ENCODE measurements around the gene VSTM1. TPM values are rescaled to one million over a fixed set of nuclear protein-coding genes. Genes with fewer than 3 reads are reported as not detected.

VSTM1 gene
- total RNA-seq, 1 experiment from 2014 or later, result not detected

DNA sequence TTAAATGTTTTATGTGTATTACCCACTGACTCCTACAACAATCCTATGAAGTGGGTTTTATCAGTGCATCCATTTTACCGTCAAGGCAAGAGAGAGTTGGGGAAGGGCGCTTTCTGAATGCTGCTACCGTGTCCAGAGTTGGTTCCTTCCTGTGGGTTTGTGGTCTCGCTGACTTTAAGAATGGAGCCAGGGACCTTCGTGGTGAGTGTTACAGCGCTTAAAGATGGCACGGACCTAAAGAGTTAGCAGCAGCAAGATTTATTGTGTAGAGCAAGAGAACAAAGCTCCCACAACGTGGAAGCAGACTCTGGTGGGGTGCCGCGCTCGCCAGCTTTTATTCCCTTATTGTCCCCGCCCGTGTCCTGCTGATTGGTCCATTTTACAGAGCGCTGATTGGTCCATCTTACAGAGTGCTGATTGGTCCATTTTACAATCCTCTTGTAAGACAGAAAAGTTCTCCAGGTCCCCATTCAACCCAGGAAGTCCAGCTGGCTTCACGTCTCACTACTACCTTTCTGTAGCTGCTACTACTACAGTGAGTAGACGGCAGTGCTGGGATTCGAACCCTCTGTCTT, 30.8 kb upstream of the VSTM1 start:
- no peak overlapping the region for H3K4me3 ChIP-seq (ENCODE audit: low read length)
- H4K20me1 ChIP-seq (ENCODE audit: insufficient read depth, low read depth, low read length), result no peaks in the 10 kb centered on the region
- no peaks in the 10 kb centered on the region for H3K27me3 ChIP-seq (ENCODE audit: low read length)
- H3K4me2 ChIP-seq (ENCODE audit: low read depth, low read length, poor library complexity, severe bottlenecking), result no peak overlapping the region
- H3K4me1 ChIP-seq (ENCODE audit: low read length), result no peaks in the 10 kb centered on the region
- H3K27ac ChIP-seq (ENCODE audit: low read length), result no peak overlapping the region
- H3K36me3 ChIP-seq (ENCODE audit: insufficient read depth, low read length), result no peaks in the 10 kb centered on the region
- no peaks in the 10 kb centered on the region for H3K9me3 ChIP-seq (ENCODE audit: low read length)
- H3K9ac ChIP-seq (ENCODE audit: low read length), result no peak overlapping the region
- no peak for DNase-seq
- H2AFZ ChIP-seq (ENCODE audit: low read length), result no peak overlapping the region
- no peaks in the 10 kb centered on the region for H3K79me2 ChIP-seq (ENCODE audit: low read length)
- H3K9me2 ChIP-seq (replicated peaks; ENCODE audit: insufficient read depth, low read length), result no peaks in the 10 kb centered on the region

DNA sequence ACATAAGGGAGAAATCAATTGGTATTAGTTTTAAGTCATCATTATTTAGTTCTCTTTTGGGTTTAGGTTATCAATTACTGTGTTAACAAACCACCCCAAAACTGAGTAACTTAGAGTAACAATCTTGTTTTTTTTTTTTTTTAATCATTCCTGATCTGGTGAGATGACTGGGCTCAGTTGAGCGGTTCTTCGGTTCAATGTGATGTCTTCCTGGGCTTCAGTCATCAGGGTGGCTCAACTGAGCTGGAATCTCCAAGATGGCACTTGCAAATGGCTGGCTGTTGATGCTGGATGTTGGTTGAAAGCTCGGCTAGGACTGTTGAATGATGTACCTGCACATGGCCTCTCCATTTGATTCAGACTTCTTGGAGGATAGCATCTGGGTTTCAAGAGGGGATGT, 20.7 kb upstream of the VSTM1 start:
- Histone ChIP-seq H3K4me1 (ENCODE audit: low read length) (no peaks in the 10 kb centered on the region), H3K79me2 (ENCODE audit: low read length) (no peaks in the 10 kb centered on the region), H4K20me1 (ENCODE audit: insufficient read depth, low read depth, low read length) (no peaks in the 10 kb centered on the region), H3K27ac (ENCODE audit: low read length) (no peak overlapping the region), H3K9me2 (replicated peaks; ENCODE audit: insufficient read depth, low read length) (no peaks in the 10 kb centered on the region), H3K36me3 (ENCODE audit: insufficient read depth, low read length) (no peaks in the 10 kb centered on the region), H3K4me3 (ENCODE audit: low read length) (no peak overlapping the region), H3K9ac (ENCODE audit: low read length) (no peak overlapping the region), H3K27me3 (ENCODE audit: low read length) (no peaks in the 10 kb centered on the region), H3K9me3 (ENCODE audit: low read length) (peaks cover 7% of the 10 kb centered on the region; the same call in 1 of the 2 replicates), H2AFZ (ENCODE audit: low read length) (no peak overlapping the region), H3K4me2 (ENCODE audit: low read depth, low read length, poor library complexity, severe bottlenecking) (no peak overlapping the region)
- no peak for DNase-seq

DNA sequence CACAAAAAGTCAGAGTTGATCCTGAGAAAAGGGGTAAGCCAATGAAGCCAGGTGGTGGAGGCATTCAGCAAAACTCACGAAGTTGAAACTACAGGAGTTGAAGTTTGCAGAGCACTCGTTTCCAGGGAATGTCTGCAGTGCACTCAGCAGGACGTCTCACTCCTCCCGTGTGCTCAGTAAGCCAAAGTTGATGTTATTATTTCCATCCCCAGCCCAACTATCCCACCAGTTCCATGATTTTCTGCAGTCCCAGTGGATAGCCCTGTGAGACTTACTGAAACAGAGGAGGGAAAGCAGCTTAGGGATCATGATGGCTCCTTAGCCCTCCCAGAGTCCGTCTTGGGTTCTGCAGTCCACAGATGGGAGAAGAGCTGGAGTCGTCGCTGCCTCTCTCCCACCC, 17.3 kb upstream of the VSTM1 start, which contains the start of gene TARM1:
TSS of gene TARM1 (minus strand) at position 334 of the 400 bp plus-strand sequence. CDS start at position 309, 25 bp downstream.
- Histone ChIP-seq H2AFZ (ENCODE audit: low read length) (no peak within 1 kb of the TSS), H3K9me2 (replicated peaks; ENCODE audit: insufficient read depth, low read length) (no peaks in the 10 kb centered on the region)

GRCh38 chr19:54077334-54077733, 13.6 kb upstream of the VSTM1 start:
- H3K27ac ChIP-seq (ENCODE audit: low read length), result no peak overlapping the region
- no peak overlapping the region for H3K4me2 ChIP-seq (ENCODE audit: low read depth, low read length, poor library complexity, severe bottlenecking)
- H3K9ac ChIP-seq (ENCODE audit: low read length), result no peak overlapping the region
- H2AFZ ChIP-seq (ENCODE audit: low read length), result no peak overlapping the region
- H3K4me3 ChIP-seq (ENCODE audit: low read length), result no peak overlapping the region
- H3K27me3 ChIP-seq (ENCODE audit: low read length), result no peaks in the 10 kb centered on the region
- no peak for DNase-seq
- H3K79me2 ChIP-seq (ENCODE audit: low read length), result no peaks in the 10 kb centered on the region
- no peaks in the 10 kb centered on the region for H4K20me1 ChIP-seq (ENCODE audit: insufficient read depth, low read depth, low read length)
- H3K4me1 ChIP-seq (ENCODE audit: low read length), result no peaks in the 10 kb centered on the region
- H3K36me3 ChIP-seq (ENCODE audit: insufficient read depth, low read length), result no peaks in the 10 kb centered on the region
- no peaks in the 10 kb centered on the region for H3K9me3 ChIP-seq (ENCODE audit: low read length)
- H3K9me2 ChIP-seq (replicated peaks; ENCODE audit: insufficient read depth, low read length), result no peaks in the 10 kb centered on the region

More for the DNA sequence above, 17.3 kb upstream of the VSTM1 start, which contains the start of gene TARM1:
- Histone ChIP-seq H3K9ac (ENCODE audit: low read length) (no peak within 1 kb of the TSS), H3K4me1 (ENCODE audit: low read length) (no peaks in the 10 kb centered on the region), H3K27ac (ENCODE audit: low read length) (no peak within 1 kb of the TSS), H3K4me3 (ENCODE audit: low read length) (no peak within 1 kb of the TSS), H4K20me1 (ENCODE audit: insufficient read depth, low read depth, low read length) (no peaks in the 10 kb centered on the region), H3K79me2 (ENCODE audit: low read length) (no peaks in the 10 kb centered on the region), H3K27me3 (ENCODE audit: low read length) (no peaks in the 10 kb centered on the region), H3K9me3 (ENCODE audit: low read length) (peaks cover 7% of the 10 kb centered on the region; the same call in 1 of the 2 replicates), H3K36me3 (ENCODE audit: insufficient read depth, low read length) (no peaks in the 10 kb centered on the region), H3K4me2 (ENCODE audit: low read depth, low read length, poor library complexity, severe bottlenecking) (no peak within 1 kb of the TSS)
- DNase-seq, result no peak

GRCh38 chr19:54074851-54075250, 11.2 kb upstream of the VSTM1 start:
- H3K4me2 ChIP-seq (ENCODE audit: low read depth, low read length, poor library complexity, severe bottlenecking), result no peak overlapping the region

DNA sequence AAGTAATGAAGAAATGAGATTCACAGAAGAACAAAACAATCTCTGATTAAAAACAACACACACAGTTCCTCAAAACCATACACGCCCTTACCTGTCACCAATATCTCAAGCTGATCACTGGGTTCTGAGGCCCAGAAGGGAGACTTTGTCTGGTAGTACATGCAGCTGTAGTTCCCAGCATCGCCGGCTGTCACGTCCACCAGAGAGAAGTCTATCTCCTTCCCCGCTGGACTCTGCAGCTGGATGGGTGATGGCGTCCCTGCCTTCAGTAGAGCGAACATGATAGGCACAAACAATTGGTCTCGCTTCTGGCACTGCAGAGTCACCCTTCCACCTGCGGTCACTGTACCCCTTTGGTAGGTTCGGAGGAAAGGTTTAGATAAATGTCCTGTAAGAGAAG, 10.1 kb upstream of the VSTM1 start:
- no peak overlapping the region for H3K4me2 ChIP-seq (ENCODE audit: low read depth, low read length, poor library complexity, severe bottlenecking)
- no peaks in the 10 kb centered on the region for H3K4me1 ChIP-seq (ENCODE audit: low read length)
- H3K9me3 ChIP-seq (ENCODE audit: low read length), result no peaks in the 10 kb centered on the region
- no peak overlapping the region for H3K4me3 ChIP-seq (ENCODE audit: low read length)
- H3K27me3 ChIP-seq (ENCODE audit: low read length), result no peaks in the 10 kb centered on the region
- no peaks in the 10 kb centered on the region for H3K36me3 ChIP-seq (ENCODE audit: insufficient read depth, low read length)
- no peaks in the 10 kb centered on the region for H3K79me2 ChIP-seq (ENCODE audit: low read length)
- H4K20me1 ChIP-seq (ENCODE audit: insufficient read depth, low read depth, low read length), result no peaks in the 10 kb centered on the region
- no peak overlapping the region for H3K9ac ChIP-seq (ENCODE audit: low read length)
- DNase-seq, result no peak
- no peak overlapping the region for H3K27ac ChIP-seq (ENCODE audit: low read length)
- H2AFZ ChIP-seq (ENCODE audit: low read length), result no peak overlapping the region
- H3K9me2 ChIP-seq (replicated peaks; ENCODE audit: insufficient read depth, low read length), result no peaks in the 10 kb centered on the region

More at GRCh38 chr19:54074851-54075250, 11.2 kb upstream of the VSTM1 start:
- no peaks in the 10 kb centered on the region for H3K36me3 ChIP-seq (ENCODE audit: insufficient read depth, low read length)
- H2AFZ ChIP-seq (ENCODE audit: low read length), result no peak overlapping the region
- no peaks in the 10 kb centered on the region for H3K9me2 ChIP-seq (replicated peaks; ENCODE audit: insufficient read depth, low read length)
- H3K4me1 ChIP-seq (ENCODE audit: low read length), result no peaks in the 10 kb centered on the region
- no peaks in the 10 kb centered on the region for H3K79me2 ChIP-seq (ENCODE audit: low read length)
- no peaks in the 10 kb centered on the region for H4K20me1 ChIP-seq (ENCODE audit: insufficient read depth, low read depth, low read length)
- H3K27ac ChIP-seq (ENCODE audit: low read length), result no peak overlapping the region
- H3K9me3 ChIP-seq (ENCODE audit: low read length), result no peaks in the 10 kb centered on the region
- DNase-seq, result no peak
- H3K4me3 ChIP-seq (ENCODE audit: low read length), result no peak overlapping the region
- H3K9ac ChIP-seq (ENCODE audit: low read length), result no peak overlapping the region
- H3K27me3 ChIP-seq (ENCODE audit: low read length), result no peaks in the 10 kb centered on the region

- Histone ChIP-seq H3K4me1 (ENCODE audit: low read length) (no peaks in the 10 kb centered on the region), H3K27me3 (ENCODE audit: low read length) (no peaks in the 10 kb centered on the region), H3K9me3 (ENCODE audit: low read length) (no peaks in the 10 kb centered on the region), H3K79me2 (ENCODE audit: low read length) (no peaks in the 10 kb centered on the region), H3K4me3 (ENCODE audit: low read length) (no peak overlapping the region), H3K36me3 (ENCODE audit: insufficient read depth, low read length) (no peaks in the 10 kb centered on the region), H3K4me2 (ENCODE audit: low read depth, low read length, poor library complexity, severe bottlenecking) (no peak overlapping the region), H3K27ac (ENCODE audit: low read length) (no peak overlapping the region), H4K20me1 (ENCODE audit: insufficient read depth, low read depth, low read length) (no peaks in the 10 kb centered on the region), H3K9ac (ENCODE audit: low read length) (no peak overlapping the region), H3K9me2 (replicated peaks; ENCODE audit: insufficient read depth, low read length) (no peaks in the 10 kb centered on the region), H2AFZ (ENCODE audit: low read length) (no peak overlapping the region)
- no peak for DNase-seq
These were observed 5.8 kb upstream of the VSTM1 start for GRCh38 chr19:54069470-54069869.

GRCh38 chr19:54062643-54063042, 1.1 kb downstream of the VSTM1 start:
- Histone ChIP-seq H4K20me1 (ENCODE audit: insufficient read depth, low read depth, low read length) (no peaks in the 10 kb centered on the region), H3K9me2 (replicated peaks; ENCODE audit: insufficient read depth, low read length) (no peaks in the 10 kb centered on the region), H2AFZ (ENCODE audit: low read length) (no peak overlapping the region), H3K27ac (ENCODE audit: low read length) (no peak overlapping the region), H3K9me3 (ENCODE audit: low read length) (no peaks in the 10 kb centered on the region), H3K79me2 (ENCODE audit: low read length) (no peaks in the 10 kb centered on the region), H3K4me2 (ENCODE audit: low read depth, low read length, poor library complexity, severe bottlenecking) (no peak overlapping the region), H3K4me1 (ENCODE audit: low read length) (no peaks in the 10 kb centered on the region), H3K27me3 (ENCODE audit: low read length) (no peaks in the 10 kb centered on the region), H3K36me3 (ENCODE audit: insufficient read depth, low read length) (no peaks in the 10 kb centered on the region), H3K4me3 (ENCODE audit: low read length) (no peak overlapping the region), H3K9ac (ENCODE audit: low read length) (no peak overlapping the region)
- no peak for DNase-seq
